Coronary artery (tissue), 2 donors: ENCODE results near the gene MYEOV.

Experiments
- DNase-seq: peaks from one replicate; pipeline ENCODE4 v3.0.0-alpha.2; 2017; ENCODE audit warnings: low spot score
- H3K27ac ChIP-seq, 2 donors: fragments of 200-600 bp; sonication (generic); one replicate each; pipeline ENCODE4 v1.5.1; 2016 to 2019
- H3K4me3 ChIP-seq: fragments of 200-600 bp; sonication (generic); 2 replicates; pipeline ENCODE4 v1.5.1; 2016; ENCODE audit warnings: mild to moderate bottlenecking, moderate library complexity
- CTCF ChIP-seq: fragments of 200-600 bp; sonication (generic); IDR thresholded peaks from one replicate; pipeline ENCODE4 v1.5.1; 2019; ENCODE audit warnings: antibody characterized with exemption

The MYEOV gene

GRCh38 chr11:69287968-69288882, 5.7 kb upstream of the MYEOV start:
- no peak overlapping the region for H3K4me3 ChIP-seq
- DNase-seq: no peak
- H3K27ac ChIP-seq: no peak overlapping the region
- TF ChIP-seq CTCF: no peak

- no peak for TF ChIP-seq CTCF
- no peak for DNase-seq
- no peak overlapping the region for H3K27ac ChIP-seq
- no peak overlapping the region for H3K4me3 ChIP-seq
Measured at GRCh38 chr11:69288883-69289242, 5.1 kb upstream of the MYEOV start.

GRCh38 chr11:69290806-69291205, 3.1 kb upstream of the MYEOV start:
- no peak for TF ChIP-seq CTCF
- Histone ChIP-seq H3K4me3 (no peak overlapping the region), H3K27ac (no peak overlapping the region)
- DNase-seq: no peak

GRCh38 chr11:69291459-69292110, 2.4 kb upstream of the MYEOV start:
- TF ChIP-seq CTCF: no peak
- H3K4me3 ChIP-seq: no peak overlapping the region
- no peak for DNase-seq
- no peak overlapping the region for H3K27ac ChIP-seq

GRCh38 chr11:69292221-69292648, 1.7 kb upstream of the MYEOV start:
- H3K27ac ChIP-seq: no peak overlapping the region
- peak; percentile 69 for TF ChIP-seq CTCF
- DNase-seq: no peak

GRCh38 chr11:69293087-69293486, 868 bp upstream of the MYEOV start:
- Histone ChIP-seq H3K4me3 (no peak overlapping the region), H3K27ac (no peak overlapping the region)
- no peak for TF ChIP-seq CTCF
- no peak for DNase-seq

More at GRCh38 chr11:69292221-69292648, 1.7 kb upstream of the MYEOV start:
- H3K4me3 ChIP-seq: no peak overlapping the region
